Activated CD4-positive, alpha-beta memory T cell treated with anti-CD3 and anti-CD28 coated beads, Interleukin-2, amount 10 ng/mL, durations not matched to agents 7 days and 5 days (primary cell): ENCODE data around the gene CASP1. TPM values are rescaled to one million over a fixed set of nuclear protein-coding genes. Genes with fewer than 3 reads are reported as not detected.
"Not testable (repeated sequence)": the region's sequence is repeated elsewhere in the genome, so short reads cannot be mapped to it uniquely, and the experiment has no call there.

ENCODE experiments used
- CTCF ChIA-PET: fragments of 350-600 bp; sonication (Branson Sonifier 250); formaldehyde crosslinking; loops from one replicate; lab custom pipeline; 2021; ENCODE audit warnings: antibody characterized with exemption, inconsistent platforms; lab: Charles Lee
- POLR2A ChIA-PET: fragments of 350-600 bp; sonication (Branson Sonifier 250); formaldehyde crosslinking; loops from one replicate; lab custom pipeline; 2021; ENCODE audit warnings: antibody characterized with exemption; lab: Charles Lee
- DNase-seq: peaks from one replicate; pipeline ENCODE4 v3.0.0-alpha.2; 2020
- H3K27ac Mint-ChIP-seq: one replicate; pipeline ENCODE4 v1.8.0; 2021; ENCODE audit warnings: mild to moderate bottlenecking, mixed read lengths
- H3K27me3 Mint-ChIP-seq: one replicate; pipeline ENCODE4 v1.8.0; 2021; ENCODE audit warnings: mixed read lengths
- H3K36me3 Mint-ChIP-seq: one replicate; pipeline ENCODE4 v1.8.0; 2021; ENCODE audit warnings: low read depth, mixed read lengths
- H3K4me1 Mint-ChIP-seq: one replicate; pipeline ENCODE4 v1.8.0; 2021; ENCODE audit warnings: mixed read lengths
- H3K4me3 Mint-ChIP-seq: one replicate; pipeline ENCODE4 v1.8.0; 2021; ENCODE audit warnings: mild to moderate bottlenecking, mixed read lengths
- H3K9me3 Mint-ChIP-seq: one replicate; pipeline ENCODE4 v1.8.0; 2021; ENCODE audit warnings: mixed read lengths
- total RNA-seq, 2 experiments: library from RNA; stranded (reverse); gene quantifications; one replicate each; pipeline ENCODE4 v1.2.3, GENCODE V29; 2021

CASP1 gene
- total RNA-seq, 2 experiments from 2014 or later = 130 to 132 TPM

GRCh38 chr11:105063245-105063941 lies 28.4 kb upstream of the CASP1 start:
- H3K9me3 Mint-ChIP-seq, H3K27ac Mint-ChIP-seq, H3K27me3 Mint-ChIP-seq, H3K4me3 Mint-ChIP-seq, POLR2A ChIA-PET, CTCF ChIA-PET, DNase-seq: not testable (repeated sequence)
- Mint-ChIP-seq H3K36me3 (peaks cover 62% of the 10 kb centered on the region), H3K4me1 (peaks cover 14% of the 10 kb centered on the region)

DNA sequence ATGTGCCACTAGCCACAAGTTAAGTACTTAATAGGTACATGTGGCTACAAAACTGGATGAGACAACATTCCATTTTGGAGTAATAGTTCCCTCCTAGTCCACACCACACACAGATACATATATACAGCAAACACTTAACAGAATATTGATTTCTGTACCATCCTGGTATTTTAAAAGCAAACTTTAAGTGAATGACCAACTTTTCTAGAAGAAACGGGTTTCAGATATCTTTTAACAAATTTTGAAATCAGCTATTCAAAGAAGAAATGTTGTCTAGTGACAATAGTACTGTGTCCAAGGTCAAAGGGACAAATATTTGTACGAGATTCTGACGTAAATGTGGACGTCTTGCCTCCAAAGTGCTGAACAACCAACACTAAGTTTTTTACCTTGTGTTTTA lies 22.5 kb upstream of the CASP1 start:
- no peaks in the 10 kb centered on the region for H3K27me3 Mint-ChIP-seq
- no peak for DNase-seq
- no peaks in the 10 kb centered on the region for H3K9me3 Mint-ChIP-seq
- no peak overlapping the region for H3K4me3 Mint-ChIP-seq
- no peaks in the 10 kb centered on the region for H3K4me1 Mint-ChIP-seq
- ChIA-PET CTCF (no interaction called here), POLR2A (no interaction called here)
- no peak overlapping the region for H3K27ac Mint-ChIP-seq
- peaks cover 20% of the 10 kb centered on the region for H3K36me3 Mint-ChIP-seq

DNA sequence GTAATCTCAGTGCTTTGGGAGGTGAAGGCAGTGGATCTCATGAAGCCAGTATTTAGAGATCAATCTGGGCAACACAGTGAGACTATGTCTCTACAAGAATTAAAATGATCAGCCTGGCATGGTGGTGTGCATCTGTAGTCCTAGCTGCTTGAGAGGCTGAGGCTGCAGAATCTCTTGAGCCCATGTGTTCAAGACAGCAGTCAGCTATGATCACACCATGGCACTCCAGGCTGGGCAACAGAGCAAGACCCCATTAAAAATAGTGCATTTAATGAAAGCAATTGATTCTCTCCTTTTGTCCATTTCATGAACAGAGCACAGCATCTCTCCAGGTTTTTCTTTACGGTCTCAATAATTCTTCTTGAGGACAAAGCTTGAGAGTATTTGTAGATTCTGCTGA lies 21.5 kb upstream of the CASP1 start:
- POLR2A ChIA-PET = no interaction called here
- H3K4me3 Mint-ChIP-seq = no peak overlapping the region
- H3K36me3 Mint-ChIP-seq = peaks cover 11% of the 10 kb centered on the region
- H3K9me3 Mint-ChIP-seq = no peaks in the 10 kb centered on the region
- no peaks in the 10 kb centered on the region for H3K4me1 Mint-ChIP-seq
- H3K27ac Mint-ChIP-seq = no peak overlapping the region
- no peaks in the 10 kb centered on the region for H3K27me3 Mint-ChIP-seq
- CTCF ChIA-PET = no interaction called here
- DNase-seq = no peak

DNA sequence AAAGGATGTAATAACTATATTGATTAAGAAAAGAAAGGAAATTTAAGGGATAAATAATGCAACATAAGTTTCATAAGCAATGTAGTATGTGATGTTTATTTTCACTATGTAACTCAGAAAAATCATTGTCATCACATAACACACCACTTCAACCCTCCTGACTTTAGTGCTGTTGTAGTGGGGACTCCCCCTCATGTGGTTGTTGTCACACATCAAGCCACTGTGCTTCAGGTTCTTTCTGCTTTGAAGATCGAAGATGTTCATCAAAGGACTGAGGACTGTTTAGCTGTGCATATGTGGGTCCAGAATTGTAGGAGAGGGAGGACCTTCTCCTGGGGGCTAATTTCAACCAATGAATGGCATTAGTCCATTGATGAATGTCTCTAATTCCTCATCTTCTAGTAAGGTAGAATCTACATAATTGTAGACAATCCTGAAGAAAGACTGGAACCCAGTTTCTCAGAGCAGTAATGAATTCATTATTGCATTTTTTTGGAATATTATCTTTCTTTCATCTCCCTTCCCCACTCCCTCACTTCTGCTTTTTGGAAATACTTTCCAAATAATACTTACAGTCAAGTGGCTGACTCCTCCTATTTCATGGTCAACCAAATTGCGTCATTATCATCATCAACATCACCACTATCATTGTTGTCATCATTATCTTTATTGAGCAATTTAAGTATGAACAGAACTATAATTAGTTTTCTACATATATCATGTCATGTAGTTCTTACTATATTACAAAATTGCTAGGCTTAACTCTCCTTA lies 20.0 kb upstream of the CASP1 start:
- ChIA-PET POLR2A (no interaction called here), CTCF (no interaction called here)
- Mint-ChIP-seq H3K9me3 (no peaks in the 10 kb centered on the region), H3K4me1 (no peaks in the 10 kb centered on the region), H3K27ac (no peak overlapping the region), H3K36me3 (no peaks in the 10 kb centered on the region), H3K27me3 (no peaks in the 10 kb centered on the region), H3K4me3 (no peak overlapping the region)
- no peak for DNase-seq

DNA sequence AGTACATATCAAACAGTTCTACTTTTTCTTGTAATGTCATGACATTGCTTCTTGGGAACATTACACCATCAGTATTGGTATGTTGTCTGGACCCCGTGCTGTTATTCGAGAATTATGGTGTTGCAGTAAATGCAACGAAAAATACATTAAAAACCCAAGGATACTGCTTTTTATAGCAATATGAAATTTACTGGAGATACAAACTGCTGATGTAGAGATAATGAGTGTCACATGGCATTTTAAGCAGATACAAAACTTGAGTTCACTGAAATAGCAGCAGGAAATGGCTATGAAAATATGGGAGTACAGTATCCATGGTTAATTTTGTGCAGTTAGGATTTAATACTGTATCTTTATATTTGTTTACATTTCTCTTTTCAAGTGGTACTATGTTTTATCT lies 17.5 kb upstream of the CASP1 start:
- no peaks in the 10 kb centered on the region for H3K27me3 Mint-ChIP-seq
- H3K4me1 Mint-ChIP-seq = peaks cover under 1% of the 10 kb centered on the region
- DNase-seq = no peak
- no peaks in the 10 kb centered on the region for H3K36me3 Mint-ChIP-seq
- POLR2A ChIA-PET = interaction anchor here (0.9 kb wide), 1 partner anchor 9 kb away, joined by 3 read pairs; no protein-coding TSS in a partner anchor
- CTCF ChIA-PET = no interaction called here
- no peak overlapping the region for H3K4me3 Mint-ChIP-seq
- no peaks in the 10 kb centered on the region for H3K9me3 Mint-ChIP-seq
- no peak overlapping the region for H3K27ac Mint-ChIP-seq

DNA sequence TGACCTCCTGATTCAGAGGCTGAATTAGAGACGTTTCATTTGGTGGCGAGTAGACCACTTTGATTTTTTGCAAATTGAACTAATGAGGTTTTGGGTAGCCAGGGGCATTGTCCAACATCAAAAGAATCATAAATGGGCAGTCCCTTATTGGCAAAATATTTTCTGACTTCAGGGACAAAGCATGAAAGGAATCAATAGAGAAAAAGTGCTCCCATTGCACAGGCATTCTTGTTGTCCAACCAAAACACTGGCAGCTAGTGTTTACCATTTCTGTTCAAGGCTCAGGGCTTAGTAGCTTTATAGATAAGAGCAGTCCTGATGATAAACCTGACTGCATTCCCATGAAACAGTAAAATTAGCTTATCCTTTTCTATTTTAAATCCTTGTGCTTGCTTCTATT lies 16.6 kb upstream of the CASP1 start:
- DNase-seq = no peak
- ChIA-PET POLR2A (interaction anchor here (0.9 kb wide), 1 partner anchor 8 kb away, joined by 3 read pairs; no protein-coding TSS in a partner anchor), CTCF (no interaction called here)
- H3K4me1 Mint-ChIP-seq = peaks cover 8% of the 10 kb centered on the region
- no peak overlapping the region for H3K4me3 Mint-ChIP-seq
- H3K27ac Mint-ChIP-seq = no peak overlapping the region
- H3K27me3 Mint-ChIP-seq = no peaks in the 10 kb centered on the region
- no peaks in the 10 kb centered on the region for H3K36me3 Mint-ChIP-seq
- no peaks in the 10 kb centered on the region for H3K9me3 Mint-ChIP-seq

DNA sequence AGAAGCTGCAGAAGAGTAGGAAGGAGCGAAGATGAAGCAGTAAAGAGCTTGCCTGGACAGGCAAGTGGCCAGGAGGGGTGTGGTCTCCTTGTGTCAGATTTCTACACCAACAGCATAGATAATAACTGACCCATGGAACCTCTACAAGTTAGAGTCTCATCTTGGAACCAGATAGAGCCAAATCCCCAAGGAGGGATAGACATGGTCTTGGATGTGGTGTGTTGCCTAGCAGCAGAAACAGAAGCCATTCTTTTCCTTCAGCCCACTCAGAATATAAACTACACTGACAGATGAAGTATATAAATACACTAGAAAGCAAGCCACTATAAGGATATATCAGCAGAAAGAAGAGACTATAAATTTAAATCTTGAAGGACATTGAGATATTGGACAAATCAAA lies 14.5 kb upstream of the CASP1 start:
- Mint-ChIP-seq H3K36me3 (peaks cover 7% of the 10 kb centered on the region), H3K27ac (no peak overlapping the region), H3K4me1 (peaks cover 18% of the 10 kb centered on the region), H3K9me3 (no peaks in the 10 kb centered on the region), H3K27me3 (no peaks in the 10 kb centered on the region), H3K4me3 (no peak overlapping the region)
- ChIA-PET CTCF (no interaction called here), POLR2A (no interaction called here)
- DNase-seq = no peak

DNA sequence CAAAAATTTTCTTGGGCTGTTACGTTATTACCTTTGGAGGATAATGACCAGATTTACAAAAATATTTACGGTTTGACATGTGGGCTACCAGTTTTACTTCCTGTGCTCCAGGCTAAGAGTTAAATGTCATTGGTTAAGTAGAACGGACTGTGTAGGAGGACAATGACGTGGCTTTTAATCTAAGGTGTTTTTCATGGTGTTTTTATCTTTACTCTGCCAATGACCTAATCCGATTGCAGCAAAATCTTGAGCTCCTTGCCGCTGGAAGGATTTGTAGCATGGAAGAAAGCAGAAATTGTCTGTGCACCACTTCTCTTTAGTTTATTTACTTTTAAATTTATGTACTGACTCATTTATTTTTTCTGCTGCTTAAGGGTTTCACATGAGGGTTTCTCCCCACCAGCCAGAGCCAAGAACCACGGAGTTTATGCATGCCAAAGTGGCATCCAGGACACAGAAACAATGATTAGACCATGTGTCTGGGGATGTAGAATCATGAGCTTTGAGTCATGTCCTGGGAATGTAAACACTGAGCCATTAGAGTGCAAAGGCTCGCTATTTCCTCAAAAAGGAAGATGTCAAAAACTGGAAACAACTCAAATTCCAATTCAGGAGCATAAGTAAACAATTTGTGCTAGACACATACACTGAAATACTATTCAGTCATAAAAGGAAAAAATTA lies 12.1 kb upstream of the CASP1 start:
- no peak overlapping the region for H3K27ac Mint-ChIP-seq
- H3K27me3 Mint-ChIP-seq = no peaks in the 10 kb centered on the region
- H3K4me3 Mint-ChIP-seq = no peak overlapping the region
- ChIA-PET CTCF (no interaction called here), POLR2A (no interaction called here)
- no peak for DNase-seq
- peaks cover 37% of the 10 kb centered on the region for H3K4me1 Mint-ChIP-seq
- H3K9me3 Mint-ChIP-seq = no peaks in the 10 kb centered on the region
- peaks cover 26% of the 10 kb centered on the region for H3K36me3 Mint-ChIP-seq

- Mint-ChIP-seq H3K9me3 (peaks cover under 1% of the 10 kb centered on the region), H3K27me3 (no peaks in the 10 kb centered on the region), H3K4me1 (peaks cover 46% of the 10 kb centered on the region), H3K27ac (peak overlapping the region; percentile 68), H3K36me3 (peaks cover 37% of the 10 kb centered on the region), H3K4me3 (peak overlapping the region; percentile 60)
- no peak for DNase-seq
- POLR2A ChIA-PET = no interaction called here
- CTCF ChIA-PET = no interaction called here
These were observed 10.8 kb upstream of the CASP1 start for GRCh38 chr11:105045676-105046296.

DNA sequence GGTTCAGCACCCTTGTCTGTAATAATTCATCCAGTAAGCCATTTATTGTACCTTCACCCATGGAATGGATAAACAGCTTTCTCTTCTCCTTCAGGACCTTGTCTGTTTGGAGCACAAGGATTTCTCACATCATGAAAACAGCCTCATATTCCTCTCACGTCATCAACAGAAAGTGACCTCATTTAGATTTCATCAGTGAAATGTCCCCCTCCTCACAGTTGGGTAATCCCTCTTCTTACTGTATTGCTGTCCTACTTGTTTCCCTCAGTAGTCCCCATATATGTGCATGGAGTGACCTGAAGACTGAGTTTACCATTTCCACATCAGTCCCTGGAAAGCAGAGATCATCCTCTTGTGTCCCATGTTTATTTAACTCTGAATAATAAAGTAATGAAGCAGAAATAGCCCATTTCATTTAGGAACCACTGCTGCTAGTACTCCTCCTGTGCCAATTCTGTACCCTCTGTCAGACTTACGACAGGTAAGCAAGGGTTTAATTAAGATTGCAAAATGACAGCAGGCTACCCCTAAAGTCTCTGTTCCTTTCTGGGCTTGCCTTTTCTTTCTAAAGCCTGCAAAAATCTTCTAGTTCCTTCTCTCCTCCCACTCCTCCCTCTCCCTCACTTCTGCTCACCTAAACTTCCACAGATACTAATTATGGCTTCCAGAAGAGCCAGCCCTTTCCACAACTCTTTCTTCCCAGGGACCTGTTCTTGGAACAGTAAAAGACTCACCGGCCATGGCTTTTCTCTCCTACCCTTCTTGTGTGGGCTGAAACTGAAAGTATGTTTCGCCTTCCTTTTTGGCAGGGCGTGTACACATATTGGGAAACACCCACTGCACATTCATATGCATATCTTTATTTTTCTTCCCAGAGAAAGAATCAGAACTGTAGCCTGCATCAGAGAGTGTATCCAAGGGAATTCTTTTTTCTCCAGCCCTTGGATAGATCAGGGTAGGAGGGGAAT lies 9.9 kb upstream of the CASP1 start, which contains the start of gene CARD16:
TSS of gene CARD16 (minus strand) at position 779 of the 968 bp plus-strand sequence. CDS start at position 741, 38 bp downstream.
- peak within 1 kb of the TSS; percentile 84 for H3K27ac Mint-ChIP-seq
- POLR2A ChIA-PET = interaction anchor here (1.3 to 1.8 kb wide), 3 partner anchors 9 to 127 kb away, joined by 3 to 8 read pairs (median 7); partner anchors contain the start of gene CASP1
- H3K4me1 Mint-ChIP-seq = peaks cover 49% of the 10 kb centered on the region
- H3K27me3 Mint-ChIP-seq, H3K9me3 Mint-ChIP-seq, CTCF ChIA-PET: not testable (repeated sequence)
- H3K4me3 Mint-ChIP-seq = peak within 1 kb of the TSS; percentile 86
- H3K36me3 Mint-ChIP-seq = peaks cover 46% of the 10 kb centered on the region
- DNase-seq = peak; percentile 51

DNA sequence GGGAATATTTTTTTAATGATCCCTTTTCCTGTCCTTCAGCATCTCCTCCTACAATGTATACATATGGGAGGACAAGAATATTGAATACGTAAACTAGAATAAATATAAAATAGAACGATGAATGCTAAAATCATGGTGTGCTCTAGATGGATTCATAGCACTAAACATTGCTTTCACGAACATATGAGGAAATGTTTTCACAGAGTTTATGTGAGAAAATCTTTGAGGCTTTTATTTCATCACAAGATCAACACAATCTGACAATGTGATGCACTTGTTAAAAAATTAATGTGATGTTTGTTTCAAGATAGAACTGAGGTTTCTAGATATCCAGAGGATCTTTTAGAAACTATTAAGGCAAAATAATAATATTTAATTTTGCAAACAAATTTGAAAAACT lies 7.2 kb upstream of the CASP1 start:
- POLR2A ChIA-PET = no interaction called here

GRCh38 chr11:105040703-105041102 lies 5.8 kb upstream of the CASP1 start:
- no peak overlapping the region for H3K27ac Mint-ChIP-seq
- DNase-seq = no peak
- POLR2A ChIA-PET = interaction anchor here (1.2 kb wide), 1 partner anchor 29 kb away, joined by 3 read pairs; no protein-coding TSS in a partner anchor
- CTCF ChIA-PET = no interaction called here
- no peaks in the 10 kb centered on the region for H3K27me3 Mint-ChIP-seq
- H3K36me3 Mint-ChIP-seq = peaks cover 81% of the 10 kb centered on the region
- no peak overlapping the region for H3K4me3 Mint-ChIP-seq
- peaks cover 39% of the 10 kb centered on the region for H3K4me1 Mint-ChIP-seq
- peaks cover 4% of the 10 kb centered on the region for H3K9me3 Mint-ChIP-seq

More for the DNA sequence above, 7.2 kb upstream of the CASP1 start:
- H3K36me3 Mint-ChIP-seq = peaks cover 72% of the 10 kb centered on the region
- CTCF ChIA-PET = no interaction called here
- H3K4me1 Mint-ChIP-seq = peaks cover 47% of the 10 kb centered on the region
- DNase-seq = no peak
- peaks cover 4% of the 10 kb centered on the region for H3K9me3 Mint-ChIP-seq
- H3K4me3 Mint-ChIP-seq = no peak overlapping the region
- H3K27ac Mint-ChIP-seq = no peak overlapping the region
- H3K27me3 Mint-ChIP-seq = no peaks in the 10 kb centered on the region
